Cortex of kidney (tissue), 1 donor: ENCODE measurements around the gene ADA.

Source experiments
- DNase-seq: peaks from one replicate; lab custom pipeline; 2025; lab: John Stamatoyannopoulos, UW

The ADA gene

DNA sequence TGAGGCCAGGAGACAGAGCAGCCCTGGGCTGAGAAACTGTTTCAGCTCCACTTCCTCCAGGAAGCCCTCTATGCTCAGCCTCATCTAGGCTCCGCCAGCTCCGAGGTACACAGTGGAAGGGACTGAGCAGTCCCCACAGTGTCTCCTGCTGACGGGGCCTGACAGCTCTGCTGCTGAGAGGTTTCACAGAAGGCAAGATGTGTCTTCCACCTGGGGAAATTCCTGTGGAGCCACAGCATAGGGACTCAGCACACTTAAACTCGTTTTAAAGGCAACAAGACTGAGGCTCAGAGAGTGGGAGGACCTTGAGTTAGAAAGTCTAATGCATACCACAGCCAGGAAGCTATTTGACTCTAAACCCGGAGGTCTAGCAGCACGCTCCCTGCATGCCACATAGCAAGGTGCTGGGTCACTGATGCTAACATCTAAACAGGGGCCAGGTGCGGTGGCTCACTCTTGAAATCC is 6.8 kb downstream of the ADA start:
- no peak for DNase-seq

DNA sequence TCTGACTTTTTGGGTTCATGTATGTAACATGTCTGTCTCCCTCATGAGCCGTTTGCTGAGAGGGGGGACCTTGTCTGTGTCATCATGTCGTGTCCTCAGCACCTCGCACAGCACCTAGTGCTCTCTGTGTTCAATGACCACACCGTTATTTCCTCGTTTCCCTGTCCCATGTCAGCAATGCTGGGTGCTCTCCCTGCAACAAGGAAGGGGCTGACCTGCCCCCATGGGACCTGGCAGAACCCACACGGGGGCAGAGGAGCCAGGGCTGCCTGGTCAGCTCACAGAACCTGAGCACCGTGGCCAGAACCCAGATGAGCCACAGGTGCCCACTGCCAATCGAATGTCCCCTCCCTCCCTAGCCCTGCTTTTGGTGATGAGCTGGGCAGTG is 7.3 kb downstream of the ADA start:
- no peak for DNase-seq

DNA sequence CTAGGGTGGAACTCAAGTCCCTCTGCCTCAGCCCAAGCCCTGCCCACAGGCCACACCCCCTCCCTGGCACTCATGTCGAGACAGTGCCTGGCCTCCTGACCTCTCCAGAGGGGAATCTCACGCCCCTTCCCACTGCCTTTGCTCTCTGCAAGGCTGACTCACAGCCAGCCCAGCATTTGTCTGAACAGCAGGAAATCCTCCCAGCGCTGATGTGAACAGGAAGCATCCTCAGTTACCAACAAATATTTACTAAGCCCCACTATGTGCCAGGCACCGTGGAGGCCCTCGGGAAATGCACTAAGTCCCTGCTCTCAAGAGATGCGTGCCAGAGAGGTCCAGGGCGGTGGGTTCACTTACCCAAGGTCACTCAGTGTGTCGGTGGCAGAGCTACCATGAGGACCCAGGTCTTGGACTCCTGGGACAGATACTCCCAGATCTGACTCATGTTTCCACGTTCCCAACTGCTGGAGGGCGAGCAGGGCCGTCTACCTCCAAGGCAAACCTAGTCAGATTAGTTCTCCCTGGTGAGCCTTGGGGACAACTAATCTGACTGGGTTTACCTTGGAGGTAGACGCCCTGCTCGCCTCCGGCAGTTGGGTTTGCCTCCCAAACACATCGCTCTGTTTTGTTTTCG is 7.8 kb downstream of the ADA start:
- no peak for DNase-seq

DNA sequence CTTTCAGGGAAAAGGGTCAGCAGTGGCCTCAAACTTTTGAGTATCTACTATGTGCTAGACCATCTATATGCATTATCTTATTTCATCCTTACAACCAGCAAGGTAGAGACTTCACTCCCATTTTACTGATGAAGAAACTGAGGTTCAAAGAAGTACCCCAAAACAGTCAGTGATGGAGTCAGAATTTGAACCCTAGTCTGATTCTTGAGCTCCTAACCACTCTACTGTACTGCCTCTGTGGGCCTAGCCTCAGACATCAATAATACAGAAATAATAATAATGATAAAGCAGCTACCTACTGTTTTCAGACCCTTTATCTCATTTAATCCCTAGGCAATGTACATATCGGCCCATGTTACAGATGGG is 8.4 kb downstream of the ADA start:
- no peak for DNase-seq

DNA sequence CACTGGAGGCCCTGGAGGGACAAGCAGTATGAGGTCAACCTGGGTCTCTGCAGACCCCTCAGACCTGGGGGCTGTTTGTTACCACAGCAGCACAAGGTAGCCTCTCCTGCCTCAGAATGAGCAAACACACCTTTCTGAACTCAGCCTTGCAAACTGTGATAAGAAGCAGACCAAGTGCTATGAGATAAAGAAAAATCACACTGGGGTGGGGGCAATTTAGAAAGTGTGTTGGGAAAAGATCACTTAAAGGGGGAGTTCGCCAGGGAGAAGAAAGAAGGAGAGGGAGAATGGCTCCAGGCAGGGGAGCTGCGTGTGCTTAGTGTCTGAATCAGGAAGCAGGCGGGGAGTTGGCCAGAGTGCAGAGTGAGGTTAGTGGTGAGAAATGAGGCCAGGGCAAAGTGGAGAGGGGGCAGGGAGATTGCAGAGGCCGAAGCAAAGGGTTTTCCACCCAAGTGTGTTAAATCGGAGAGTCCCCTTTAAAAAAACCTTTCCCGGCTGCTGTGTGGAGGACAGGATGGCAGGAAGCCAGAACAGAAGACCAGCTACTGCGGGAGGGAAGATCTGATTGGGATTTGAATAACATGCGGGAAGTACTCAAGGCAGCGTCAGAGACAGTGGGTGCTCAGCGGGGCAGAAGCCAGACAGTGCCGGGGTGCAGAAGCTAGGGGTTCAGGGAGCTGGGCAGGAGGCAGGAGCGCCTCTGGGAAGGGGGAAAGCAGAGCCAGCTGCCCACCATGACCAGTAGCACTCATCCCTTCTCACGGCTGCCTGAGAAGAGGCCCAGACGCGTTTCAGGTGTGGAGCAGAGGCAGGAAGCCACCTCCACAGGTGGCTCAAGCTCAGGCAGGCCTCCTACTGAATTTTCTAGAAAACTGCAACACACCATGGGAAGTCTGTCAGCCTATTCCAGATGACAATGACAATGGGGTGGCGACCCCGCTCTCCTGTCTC is 9.0 kb downstream of the ADA start:
- no peak for DNase-seq

DNA sequence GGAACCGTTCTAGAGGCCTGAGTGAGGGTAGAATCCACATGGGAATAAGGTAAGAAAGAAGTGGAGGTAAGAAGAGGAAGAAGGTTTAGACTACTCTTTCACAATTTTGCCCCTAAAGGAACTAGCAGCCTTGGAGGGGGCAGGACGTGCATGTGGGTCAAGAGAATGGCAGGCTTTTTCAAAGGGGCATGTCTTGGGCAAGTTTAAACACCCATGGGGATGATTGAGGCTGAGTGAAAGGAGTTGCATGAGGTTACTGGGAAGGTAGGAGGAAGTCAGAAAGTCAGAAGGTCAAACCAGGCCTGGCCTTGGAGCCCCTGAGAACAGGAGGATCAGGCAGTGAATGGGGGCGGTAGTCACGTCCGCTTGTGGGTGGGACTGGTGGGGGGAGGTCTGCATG is 10.2 kb downstream of the ADA start:
- DNase-seq, result no peak

DNA sequence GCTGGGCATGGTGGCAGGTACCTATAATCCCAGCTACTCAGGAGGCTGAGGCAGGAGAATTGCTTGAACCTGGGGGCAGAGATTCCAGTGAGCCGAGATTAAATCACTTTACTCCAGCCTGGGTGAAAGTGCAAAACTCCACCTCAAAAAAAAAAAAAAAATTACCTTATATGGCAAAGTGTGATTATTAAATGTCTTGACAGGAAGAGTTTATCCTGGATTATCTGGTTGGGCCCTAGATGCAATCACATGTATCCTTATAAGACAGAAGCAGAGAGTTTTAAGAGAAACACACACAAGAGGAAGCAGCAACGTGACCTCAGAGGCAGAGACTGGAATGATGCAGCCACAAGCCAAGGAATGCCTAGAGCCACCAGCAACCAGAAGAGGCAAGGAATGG is 11.0 kb downstream of the ADA start:
- DNase-seq, result no peak

DNA sequence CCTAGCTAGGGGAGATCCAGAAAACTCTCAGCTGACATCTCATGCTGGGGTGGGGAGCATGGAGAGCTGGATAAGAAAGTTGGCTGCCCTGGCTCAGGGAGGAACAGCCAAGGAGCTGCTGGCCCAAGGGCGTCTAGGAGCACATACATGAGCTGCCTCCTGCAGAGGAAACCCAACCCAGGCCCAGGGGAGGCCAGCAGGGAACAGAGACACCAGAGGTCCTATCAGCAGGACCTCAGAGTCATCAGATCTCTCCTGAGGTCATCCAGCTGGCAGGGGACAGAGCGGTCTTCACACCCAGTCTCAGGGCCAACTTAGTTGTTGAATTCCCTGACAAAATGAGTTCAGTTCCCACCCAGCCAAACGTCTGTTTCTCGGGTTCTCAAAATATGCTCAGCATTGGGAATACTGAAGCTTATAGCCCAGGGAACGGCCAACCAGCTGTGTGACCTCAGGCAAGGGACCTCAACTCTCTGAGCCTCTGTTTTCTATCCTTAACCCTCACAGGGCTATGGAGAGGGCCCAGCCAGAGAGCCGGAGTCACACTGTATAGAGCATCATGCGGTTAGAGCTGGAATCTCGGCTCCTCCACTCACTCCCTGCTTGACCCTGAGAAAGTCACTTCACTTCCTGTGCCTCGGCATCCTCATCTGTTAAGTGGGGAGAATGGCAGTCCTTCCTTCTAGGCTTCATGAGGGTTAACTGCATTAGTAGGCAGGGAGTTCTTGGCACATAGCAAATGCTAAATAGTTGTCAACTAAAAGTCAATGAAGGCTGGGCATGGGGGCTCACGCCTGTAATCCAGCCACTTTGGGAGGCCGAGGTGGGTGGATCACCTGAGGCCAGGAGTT is 13.8 kb downstream of the ADA start:
- DNase-seq, result no peak

DNA sequence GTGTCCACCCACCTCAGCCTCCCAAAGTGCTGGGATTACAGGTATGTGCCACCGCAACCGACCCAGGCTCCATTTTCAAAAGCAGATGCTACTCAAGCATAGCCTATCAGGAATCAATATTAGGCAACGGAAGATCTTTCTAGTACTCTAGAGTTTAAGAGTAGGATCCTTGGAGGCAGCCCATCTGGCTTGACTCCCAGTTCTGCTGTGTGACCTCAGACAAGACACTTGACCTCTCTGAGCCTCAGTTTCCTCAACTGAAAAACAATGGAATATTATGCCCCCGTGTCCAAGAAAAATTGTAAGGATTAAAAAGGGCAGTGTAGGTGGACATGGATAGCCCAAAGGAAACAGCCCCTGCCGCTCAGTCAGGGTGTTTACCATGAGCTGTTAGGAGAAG is 14.5 kb downstream of the ADA start:
- DNase-seq, result no peak

DNA sequence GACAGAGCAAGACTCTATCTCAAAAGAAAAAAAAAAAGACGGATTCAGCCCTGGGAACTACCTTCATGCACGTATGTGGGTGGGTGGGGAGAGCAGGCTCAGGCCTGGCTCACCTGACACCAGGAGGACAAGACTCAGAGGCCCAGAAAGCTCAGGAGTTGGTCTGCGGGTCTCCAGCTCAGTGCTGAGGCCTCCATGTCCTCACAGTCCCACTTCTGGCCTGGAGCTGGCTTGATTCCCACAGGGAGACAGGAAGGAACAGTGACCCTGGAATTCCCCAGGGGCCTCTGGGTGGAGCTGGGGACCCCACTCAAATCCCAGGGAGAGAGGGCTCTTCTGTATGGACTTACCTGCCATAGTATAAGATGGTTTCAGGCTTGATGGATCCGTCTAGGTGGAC is 15.6 kb downstream of the ADA start:
- no peak for DNase-seq

DNA sequence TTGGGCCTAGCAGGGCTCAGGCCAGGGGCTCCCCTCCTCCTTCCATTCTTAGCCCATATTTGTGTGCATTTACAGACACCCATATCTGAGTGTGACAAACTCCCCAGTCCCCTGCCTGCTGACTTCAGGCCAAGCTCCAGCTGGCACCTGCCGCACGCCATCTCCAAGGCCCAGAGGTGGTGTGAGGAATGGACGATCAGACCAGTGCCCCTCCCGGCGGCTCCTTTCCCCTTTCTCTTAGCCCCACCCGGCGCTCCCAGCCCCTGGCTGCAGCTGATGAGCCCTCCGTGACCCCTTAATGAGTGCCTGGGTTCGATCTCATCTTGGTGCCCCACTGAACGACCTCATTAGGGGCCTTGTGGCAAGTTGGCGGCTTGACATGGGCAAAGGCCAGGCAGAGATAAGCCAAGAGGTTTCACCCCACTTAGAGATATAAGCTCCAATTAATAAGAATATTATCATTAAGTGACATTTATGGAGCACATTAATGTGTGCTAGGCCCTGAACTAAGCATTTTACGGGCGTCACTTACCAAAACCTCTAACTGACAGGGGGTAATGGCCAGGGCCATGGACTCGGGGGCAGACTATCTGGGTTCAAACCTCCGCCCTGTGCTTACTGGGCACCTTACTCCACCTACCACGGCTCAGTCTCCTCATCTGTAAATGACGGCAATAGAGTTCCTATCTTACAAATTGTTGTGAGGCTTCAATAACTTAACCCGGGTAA is 17.5 kb downstream of the ADA start:
- DNase-seq, result no peak

DNA sequence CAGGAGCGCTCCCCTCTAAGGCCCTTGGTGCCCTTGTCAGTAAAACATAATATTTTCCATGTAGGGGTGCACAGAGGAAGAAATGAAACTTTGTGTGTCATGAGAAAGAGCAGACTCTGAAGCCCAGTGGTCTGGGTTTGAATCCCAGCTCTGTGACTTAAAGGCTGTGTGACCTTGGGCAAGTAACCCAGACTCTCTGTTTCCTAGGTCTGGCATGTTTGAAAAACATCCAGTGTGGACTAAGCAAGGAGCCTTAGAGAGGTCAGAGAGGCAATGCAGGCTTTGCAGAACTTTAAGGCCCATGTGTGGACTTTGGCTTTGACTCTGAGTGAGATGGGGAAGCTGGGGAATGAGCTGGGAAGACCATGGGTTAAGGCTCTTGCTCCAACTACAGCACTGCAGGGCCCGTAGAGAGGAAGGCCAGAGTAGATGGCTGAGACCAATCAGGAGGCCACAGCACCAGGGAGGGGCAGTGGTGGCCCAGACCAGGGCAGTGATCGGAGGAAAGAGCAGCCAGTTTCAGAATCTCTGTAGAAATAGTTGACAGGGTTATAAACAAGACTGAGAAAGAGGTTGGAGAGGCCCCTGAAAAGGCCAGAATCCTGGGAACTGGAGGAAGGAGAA is 18.2 kb downstream of the ADA start:
- no peak for DNase-seq

DNA sequence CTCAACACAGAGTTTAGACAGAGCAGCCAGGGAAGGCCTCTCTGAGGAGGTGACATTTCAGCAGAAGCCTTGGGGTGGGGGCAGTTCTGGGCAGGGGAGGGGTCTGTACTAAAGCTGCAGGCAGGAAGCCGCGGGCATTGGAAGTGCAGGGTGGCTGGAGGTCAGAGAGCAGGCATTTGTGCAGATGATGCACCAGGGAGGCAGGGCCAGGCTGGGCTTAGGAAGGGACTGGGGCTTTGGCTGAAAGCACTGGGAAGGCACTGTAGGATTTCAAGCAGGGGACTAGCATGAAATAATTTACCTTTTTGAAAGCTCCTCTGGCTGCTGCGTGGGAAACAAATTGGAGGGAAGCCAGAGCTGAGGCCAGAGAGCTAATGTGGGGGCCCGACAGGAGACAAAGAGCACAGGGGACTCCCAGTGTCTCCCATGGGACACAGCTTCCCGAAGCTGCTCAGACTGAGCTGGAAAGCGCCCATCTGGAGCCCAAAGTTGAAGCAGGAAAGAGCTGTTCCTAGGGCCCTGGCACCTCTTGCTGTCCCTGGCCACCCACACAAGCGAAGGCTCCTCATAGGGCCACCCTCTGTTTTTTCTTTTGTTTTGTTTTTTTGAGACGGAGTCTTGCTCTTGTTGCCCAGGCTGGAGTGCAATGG is 19.3 kb downstream of the ADA start:
- DNase-seq, result no peak

DNA sequence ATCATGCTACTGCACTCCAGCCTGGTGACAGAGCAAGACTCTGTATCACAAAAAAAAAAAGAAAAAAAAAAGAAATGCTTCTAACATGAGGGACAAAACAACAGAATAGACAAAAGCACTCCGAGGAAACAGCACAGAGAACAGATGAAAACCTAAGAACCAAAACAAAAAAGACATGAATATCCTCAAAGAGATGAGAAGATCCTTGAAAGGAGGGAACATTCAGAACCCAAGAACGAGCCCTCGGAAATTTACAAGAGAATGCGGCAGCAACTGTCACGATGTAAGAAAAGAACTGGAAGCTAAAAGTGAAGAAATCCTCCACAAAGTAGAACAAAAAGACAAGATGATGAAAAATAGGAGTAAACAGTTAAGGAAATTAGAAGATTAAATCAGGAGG is 21.2 kb downstream of the ADA start:
- DNase-seq, result no peak

DNA sequence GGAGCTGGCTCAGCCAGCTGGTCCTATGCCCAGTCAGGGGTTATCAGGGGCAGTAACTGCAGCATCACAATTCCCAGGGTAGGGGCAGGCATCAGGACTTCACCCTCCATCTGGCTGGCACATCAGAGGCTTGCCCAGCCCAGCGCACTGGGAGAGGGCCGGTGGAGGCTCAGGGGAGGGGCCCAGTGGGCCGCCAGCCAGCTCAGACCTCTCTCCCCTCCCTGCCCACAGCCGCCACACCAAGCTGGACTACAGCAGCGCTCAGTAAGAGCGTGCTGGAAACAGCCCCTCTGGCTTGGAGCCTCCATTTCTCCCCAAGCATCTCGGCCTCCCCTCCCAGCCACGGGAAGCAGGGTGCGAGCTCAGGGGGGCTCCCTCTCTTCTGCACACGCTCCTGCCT is 22.0 kb downstream of the ADA start:
- DNase-seq, result no peak

DNA sequence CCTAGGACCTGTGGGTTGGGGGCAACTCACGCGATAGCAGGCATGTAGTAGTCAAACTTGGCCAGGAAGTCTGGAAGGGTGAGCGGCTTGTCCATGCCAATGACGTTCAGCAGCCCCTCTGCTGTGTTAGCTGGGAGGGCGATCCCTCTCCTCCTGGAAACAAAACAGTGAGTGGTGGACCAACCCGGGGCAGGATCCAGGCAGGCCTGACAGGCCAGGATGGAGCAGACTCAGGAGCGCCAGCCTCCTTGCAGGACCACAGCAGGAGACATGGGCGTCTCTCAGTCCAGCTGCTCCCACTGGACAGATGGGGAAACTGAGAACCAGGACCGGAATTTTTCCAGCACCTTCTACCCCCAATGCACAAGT is 22.5 kb downstream of the ADA start:
- DNase-seq, result no peak

DNA sequence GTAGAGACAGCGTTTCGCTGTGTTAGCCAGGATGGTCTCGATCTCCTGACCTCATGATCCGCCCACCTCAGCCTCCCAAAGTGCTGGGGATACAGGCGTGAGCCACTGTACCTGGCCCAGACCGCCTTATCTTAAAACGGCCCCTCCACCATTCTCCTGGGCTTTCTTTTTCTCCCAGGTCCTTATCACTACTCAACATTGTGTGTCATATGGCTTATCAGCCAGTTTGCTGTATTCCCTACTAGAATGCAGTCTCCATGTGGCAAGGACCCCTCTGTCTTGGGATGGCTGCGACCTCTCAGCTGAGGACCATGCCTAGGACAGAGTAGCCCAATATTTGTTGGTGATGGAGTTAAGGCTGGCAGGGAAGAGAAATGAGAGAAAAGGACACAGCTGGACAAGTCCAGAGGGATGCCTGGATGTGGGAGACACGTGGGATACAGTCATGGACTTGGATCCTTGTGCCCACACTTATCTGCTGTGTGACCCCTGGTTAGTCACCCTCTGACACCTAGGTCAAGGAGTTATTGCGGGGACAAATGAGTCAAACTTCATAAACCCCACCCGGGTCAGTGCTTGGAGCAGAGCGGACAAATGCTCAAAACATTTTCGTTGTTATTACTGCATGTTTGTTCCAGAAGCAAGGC is 24.0 kb downstream of the ADA start:
- no peak for DNase-seq

DNA sequence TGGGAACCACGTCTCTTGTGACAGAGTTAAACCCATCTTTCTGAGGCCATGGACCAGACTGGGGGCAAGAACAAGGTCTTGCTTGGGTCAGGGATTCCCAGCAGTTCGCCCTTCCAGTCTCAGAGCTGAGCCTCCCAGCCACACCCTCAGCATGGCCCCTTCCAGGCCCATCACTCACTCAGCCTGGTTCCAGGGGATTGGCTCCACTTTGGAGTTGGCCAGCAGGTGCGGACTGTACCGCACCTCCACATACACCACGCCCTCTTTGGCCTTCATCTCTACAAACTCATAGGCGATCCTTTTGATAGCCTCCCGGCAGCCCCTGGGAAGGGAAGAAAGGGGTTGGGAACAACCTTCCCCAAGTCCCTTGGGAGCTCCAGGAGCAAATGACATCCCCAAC is 25.2 kb downstream of the ADA start:
- no peak for DNase-seq

DNA sequence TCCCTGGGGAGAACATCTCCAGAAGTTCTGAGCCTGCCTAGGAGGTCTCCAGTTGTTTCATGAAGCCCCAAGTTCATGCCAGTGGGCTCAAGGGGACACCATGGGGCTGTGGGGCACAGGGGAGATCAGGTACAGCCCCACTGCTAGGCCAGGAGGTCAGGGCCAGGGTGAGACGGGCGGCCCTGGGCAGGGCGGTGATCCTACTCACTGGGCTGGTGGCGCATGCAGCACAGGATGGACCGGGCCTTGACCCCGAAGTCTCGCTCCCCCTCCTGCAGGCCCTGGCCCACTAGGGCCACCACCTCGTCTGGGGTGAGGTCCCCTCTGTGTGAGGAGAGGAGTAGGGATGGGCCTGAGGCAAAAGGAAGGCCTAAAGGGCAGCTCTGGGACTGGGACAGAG is 26.1 kb downstream of the ADA start:
- DNase-seq, result no peak

DNA sequence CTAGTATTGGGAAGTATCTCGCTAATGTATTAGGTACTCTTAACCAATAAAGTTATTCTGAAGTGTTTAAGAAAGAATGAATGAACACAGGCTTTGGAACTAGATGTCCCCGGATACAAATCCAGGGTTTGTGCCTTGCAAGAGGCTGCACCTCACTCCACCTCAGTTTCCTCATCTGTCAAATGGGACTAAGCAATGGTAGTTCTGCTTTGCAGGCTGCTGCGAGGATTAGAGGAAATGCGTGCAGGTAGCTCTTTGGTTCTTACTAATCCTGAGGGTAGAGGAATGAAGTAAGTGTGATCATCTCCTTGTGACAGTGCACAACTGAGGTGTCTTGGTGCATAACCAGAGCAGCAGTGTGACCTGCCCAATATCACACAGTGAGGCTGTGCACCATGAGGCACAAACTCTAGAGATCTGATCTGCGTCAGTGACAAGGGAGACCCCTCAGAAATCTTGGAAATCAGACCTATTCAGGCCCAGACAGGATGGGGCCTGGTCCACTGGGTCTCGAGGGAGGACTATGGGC is 26.7 kb downstream of the ADA start:
- DNase-seq, result no peak
